Measurements from ENCODE around the gene GREB1.

GREB1 gene

DNA sequence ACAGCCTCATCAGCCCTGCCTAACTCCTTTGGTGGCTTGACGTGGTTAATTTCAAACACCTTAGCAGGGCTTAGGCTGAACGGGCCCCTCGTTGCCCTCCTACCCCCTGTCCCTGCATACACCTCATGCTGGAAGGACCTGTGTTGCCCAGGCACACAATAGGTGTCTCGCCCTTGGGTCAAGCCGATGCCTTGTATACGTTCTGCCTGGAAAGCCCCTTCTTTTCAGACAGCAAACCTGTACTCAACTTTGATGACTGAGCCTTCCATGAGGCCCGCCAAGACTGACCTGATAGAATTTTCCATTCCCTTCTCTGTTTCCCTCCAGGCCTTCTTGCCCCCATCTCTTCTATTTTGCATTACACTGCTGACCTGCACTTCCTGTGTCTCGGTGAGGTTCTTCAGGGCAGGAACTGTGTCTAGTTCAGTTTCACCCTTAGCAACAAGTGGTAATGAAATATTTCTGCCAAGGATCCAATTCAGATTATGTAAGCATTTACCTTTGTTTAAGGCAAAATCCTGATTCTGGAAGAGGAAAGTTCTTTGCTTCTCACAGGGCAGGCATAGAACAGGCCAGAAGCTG is 7.9 kb downstream of the GREB1 start:
- DNase-seq (ENCODE audit: low spot score): no peak
- in situ Hi-C loops (cut with MboI; ENCODE audit: low pct_unique_long_range_greater_than_20kb, low sequenced_read_pairs, unreplicated experiment): no loop called here
- TF ChIP-seq, protein P1, sequence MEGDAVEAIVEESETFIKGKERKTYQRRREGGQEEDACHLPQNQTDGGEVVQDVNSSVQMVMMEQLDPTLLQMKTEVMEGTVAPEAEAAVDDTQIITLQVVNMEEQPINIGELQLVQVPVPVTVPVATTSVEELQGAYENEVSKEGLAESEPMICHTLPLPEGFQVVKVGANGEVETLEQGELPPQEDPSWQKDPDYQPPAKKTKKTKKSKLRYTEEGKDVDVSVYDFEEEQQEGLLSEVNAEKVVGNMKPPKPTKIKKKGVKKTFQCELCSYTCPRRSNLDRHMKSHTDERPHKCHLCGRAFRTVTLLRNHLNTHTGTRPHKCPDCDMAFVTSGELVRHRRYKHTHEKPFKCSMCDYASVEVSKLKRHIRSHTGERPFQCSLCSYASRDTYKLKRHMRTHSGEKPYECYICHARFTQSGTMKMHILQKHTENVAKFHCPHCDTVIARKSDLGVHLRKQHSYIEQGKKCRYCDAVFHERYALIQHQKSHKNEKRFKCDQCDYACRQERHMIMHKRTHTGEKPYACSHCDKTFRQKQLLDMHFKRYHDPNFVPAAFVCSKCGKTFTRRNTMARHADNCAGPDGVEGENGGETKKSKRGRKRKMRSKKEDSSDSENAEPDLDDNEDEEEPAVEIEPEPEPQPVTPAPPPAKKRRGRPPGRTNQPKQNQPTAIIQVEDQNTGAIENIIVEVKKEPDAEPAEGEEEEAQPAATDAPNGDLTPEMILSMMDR (IDR thresholded peaks at IDR 0.05; ENCODE audit: extremely low read depth, insufficient read depth, missing control alignments): no peak

DNA sequence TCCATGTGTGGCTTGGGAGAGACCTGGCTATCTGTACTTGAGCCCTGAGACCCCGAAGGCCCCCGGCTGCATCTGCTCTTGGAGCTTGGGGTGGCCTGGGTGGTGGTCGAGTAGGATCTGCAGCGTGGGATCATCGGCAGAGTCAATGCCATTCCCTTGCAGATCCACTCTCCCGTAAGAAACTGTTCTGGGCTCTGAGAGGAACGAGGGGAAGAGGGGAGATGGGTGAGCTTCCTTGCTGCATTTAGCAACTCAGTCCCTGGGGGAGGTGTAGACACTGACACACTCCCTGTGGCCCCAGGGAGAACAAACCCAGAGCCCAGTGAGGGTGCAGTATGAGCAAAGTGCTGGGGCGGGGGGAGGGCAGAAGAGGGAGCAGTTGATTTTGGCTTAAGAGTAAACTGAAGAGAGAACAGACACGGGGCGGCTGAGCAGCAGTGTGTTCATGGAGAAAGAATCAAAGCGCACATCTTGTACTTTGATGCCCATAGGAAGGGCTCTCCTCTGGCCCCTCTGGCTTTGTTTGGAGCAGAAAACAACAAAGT is 8.5 kb downstream of the GREB1 start:
- DNase-seq (ENCODE audit: low spot score): no peak
- TF ChIP-seq, protein P1 (IDR thresholded peaks at IDR 0.05; ENCODE audit: extremely low read depth, insufficient read depth, missing control alignments): no peak
- in situ Hi-C loops (cut with MboI; ENCODE audit: low pct_unique_long_range_greater_than_20kb, low sequenced_read_pairs, unreplicated experiment): no loop called here

DNA sequence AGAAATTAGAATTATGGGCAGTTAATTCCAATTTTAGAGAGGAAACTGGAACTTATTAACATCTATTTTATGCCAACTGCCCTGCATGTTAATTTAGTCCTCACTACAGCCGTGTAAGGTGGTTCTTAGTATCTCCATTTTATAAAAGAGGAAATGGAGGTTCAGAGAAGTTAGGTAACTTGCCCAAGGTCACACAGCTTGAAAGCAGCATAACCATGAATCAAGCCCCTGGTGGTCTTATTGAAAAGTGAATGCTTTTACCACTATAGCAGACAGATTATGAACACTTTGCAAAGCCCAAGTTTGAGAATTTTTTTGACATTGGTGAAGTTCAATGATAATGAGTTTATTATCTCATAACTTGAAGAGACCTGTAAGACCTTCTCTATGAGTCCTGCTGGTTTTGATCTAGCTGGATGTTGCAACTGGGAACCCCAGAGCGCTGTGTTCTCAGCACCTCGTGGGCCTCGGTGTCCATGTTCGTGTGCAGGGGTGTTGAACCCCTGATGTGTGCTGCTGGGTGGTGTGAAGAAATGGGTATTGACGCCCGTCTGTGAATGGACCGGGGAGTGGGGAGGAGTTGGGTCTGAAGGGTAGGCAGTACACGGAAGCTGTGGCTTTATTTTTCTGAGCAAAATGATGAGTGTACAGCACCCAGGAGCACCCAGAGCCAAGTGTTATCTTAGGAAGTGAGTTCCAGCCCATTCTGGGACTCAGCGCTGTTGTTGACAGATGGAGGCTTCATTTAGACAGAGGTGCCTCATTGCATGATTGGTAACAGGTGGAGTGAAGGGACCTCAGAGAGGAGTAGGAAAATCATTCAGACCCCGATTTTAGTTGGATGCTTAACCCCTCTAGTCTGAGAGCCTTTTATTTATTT is 9.7 kb downstream of the GREB1 start:
- TF ChIP-seq, protein P1 (IDR thresholded peaks at IDR 0.05; ENCODE audit: extremely low read depth, insufficient read depth, missing control alignments): no peak
- in situ Hi-C loops (cut with MboI; ENCODE audit: low pct_unique_long_range_greater_than_20kb, low sequenced_read_pairs, unreplicated experiment): no loop called here
- DNase-seq (ENCODE audit: low spot score): no peak

DNA sequence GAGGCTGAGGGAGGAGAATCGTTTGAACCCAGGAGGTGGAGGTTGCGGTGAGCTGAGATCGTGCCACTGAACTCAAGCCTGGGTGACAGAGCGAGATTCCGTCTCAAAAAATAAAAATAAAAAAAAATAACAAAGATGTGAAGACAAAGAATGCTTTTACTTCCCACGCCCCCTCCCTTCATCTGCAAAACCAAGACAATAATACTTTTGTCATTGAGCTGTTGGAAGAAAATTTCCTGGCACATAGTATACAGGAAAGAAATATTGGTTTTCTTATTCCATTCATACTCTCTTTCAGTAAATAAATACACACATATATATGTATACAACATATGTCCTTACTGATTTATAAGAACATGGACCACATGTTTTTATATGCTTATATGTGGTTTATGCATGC is 12.2 kb downstream of the GREB1 start:
- DNase-seq (ENCODE audit: low spot score): no peak
- TF ChIP-seq, protein P1 (IDR thresholded peaks at IDR 0.05; ENCODE audit: extremely low read depth, insufficient read depth, missing control alignments): no peak
- in situ Hi-C loops (cut with MboI; ENCODE audit: low pct_unique_long_range_greater_than_20kb, low sequenced_read_pairs, unreplicated experiment): no loop called here

DNA sequence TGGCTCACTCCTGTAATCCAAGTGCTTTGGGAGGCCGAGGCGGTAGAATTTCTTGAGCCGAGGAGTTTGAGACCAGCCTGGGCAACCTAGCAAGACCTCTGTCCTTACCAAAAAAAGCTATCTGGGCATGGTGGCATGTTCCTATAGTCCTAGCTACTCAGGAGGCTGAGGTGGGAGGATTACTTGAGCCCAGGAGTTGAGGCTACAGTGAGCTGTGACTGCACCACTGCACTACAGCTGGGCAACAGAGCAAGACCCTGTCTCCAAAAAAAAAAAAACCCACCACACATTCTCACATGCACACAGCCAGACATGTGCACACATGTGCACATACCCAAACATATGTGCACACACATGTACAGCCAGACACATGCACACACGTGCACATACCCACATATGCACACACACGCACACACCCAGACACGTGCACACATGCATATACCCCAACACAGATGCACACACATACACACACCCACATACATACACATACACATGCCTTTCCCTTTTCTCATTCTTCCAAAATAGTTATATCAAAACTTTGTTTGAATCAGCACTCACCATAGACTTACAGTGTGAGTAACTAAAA is 14.2 kb downstream of the GREB1 start:
- no peak for DNase-seq (ENCODE audit: low spot score)
- TF ChIP-seq, protein P1 (IDR thresholded peaks at IDR 0.05; ENCODE audit: extremely low read depth, insufficient read depth, missing control alignments): no peak
- in situ Hi-C loops (cut with MboI; ENCODE audit: low pct_unique_long_range_greater_than_20kb, low sequenced_read_pairs, unreplicated experiment): no loop called here

DNA sequence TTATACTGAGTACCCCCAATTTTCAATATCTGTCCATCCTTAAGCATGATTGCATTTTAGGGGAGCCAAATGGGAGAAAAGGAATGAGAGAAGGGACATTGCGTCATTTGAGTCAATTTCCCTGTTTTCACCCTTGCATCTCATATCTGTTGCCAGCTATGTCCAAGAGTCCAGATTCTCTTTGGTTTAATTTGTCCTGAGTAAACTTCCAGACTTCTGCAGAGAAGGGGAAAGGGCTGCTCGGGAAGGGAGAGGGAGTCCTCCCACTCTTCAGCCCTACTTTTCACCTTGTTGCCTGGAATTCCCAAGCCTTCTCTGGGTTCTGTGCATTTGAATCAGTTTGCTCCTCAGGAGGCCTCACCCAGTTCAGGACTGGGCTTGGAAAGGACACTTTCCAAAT is 16.5 kb downstream of the GREB1 start:
- TF ChIP-seq, protein P1 (IDR thresholded peaks at IDR 0.05; ENCODE audit: extremely low read depth, insufficient read depth, missing control alignments): no peak
- in situ Hi-C loops (cut with MboI; ENCODE audit: low pct_unique_long_range_greater_than_20kb, low sequenced_read_pairs, unreplicated experiment): no loop called here
- DNase-seq (ENCODE audit: low spot score): no peak
